Subcutaneous abdominal adipose tissue (tissue), 5 donors: Measurements from ENCODE around the gene SPRR1B.
"Not testable (repeated sequence)": the region's sequence is repeated elsewhere in the genome, so short reads cannot be mapped to it uniquely, and the experiment has no call there.

Experiments used
- H3K27ac ChIP-seq: one replicate; pipeline ENCODE4 v1.7.0; 2013; ENCODE audit warnings: low read depth, mild to moderate bottlenecking, inconsistent platforms, low read length, moderate library complexity
- H3K27me3 ChIP-seq, 5 donors: one replicate each; pipeline ENCODE4 v1.7.0; 2013; ENCODE audit warnings: low read length in 5 of 5, inconsistent platforms in 1 of 5; ENCODE audit not compliant: control insufficient read depth in 5 of 5, insufficient read depth in 4 of 5
- H3K36me3 ChIP-seq, 5 donors: one replicate each; pipeline ENCODE4 v1.7.0; 2013; ENCODE audit warnings: low read length in 5 of 5; ENCODE audit not compliant: control insufficient read depth in 5 of 5, insufficient read depth in 5 of 5
- H3K4me1 ChIP-seq, 5 donors: one replicate each; pipeline ENCODE4 v1.7.0; 2013; ENCODE audit warnings: low read length in 5 of 5, mild to moderate bottlenecking in 3 of 5, moderate library complexity in 1 of 5; ENCODE audit not compliant: control insufficient read depth in 5 of 5, insufficient read depth in 5 of 5
- H3K4me3 ChIP-seq, 5 donors: one replicate each; pipeline ENCODE4 v1.7.0; 2013; ENCODE audit warnings: low read length in 5 of 5, low read depth in 1 of 5
- H3K9ac ChIP-seq, 5 donors: one replicate each; pipeline ENCODE4 v1.7.0; 2013; ENCODE audit warnings: low read length in 5 of 5, mild to moderate bottlenecking in 4 of 5, moderate library complexity in 3 of 5
- H3K9me3 ChIP-seq, 5 donors: one replicate each; pipeline ENCODE4 v1.7.0; 2013; ENCODE audit warnings: low read length in 5 of 5; ENCODE audit not compliant: control insufficient read depth in 5 of 5
- donor health status: healthy.
- donor health status: healthy.
- donor health status: healthy.
- donor health status: healthy.
- donor health status: healthy.

The SPRR1B gene

GRCh38 chr1:152999818-153000217 is 31.2 kb upstream of the SPRR1B start:
- Histone ChIP-seq H3K9ac (no peak overlapping the region), H3K4me1 (no peaks in the 10 kb centered on the region), H3K9me3 (peaks cover 0 to 10% (median 4%) of the 10 kb centered on the region in 5 donors), H3K27me3 (peaks cover 0 to 2% (median 0%) of the 10 kb centered on the region in 5 donors), H3K4me3 (no peak overlapping the region), H3K27ac (no peak overlapping the region), H3K36me3 (no peaks in the 10 kb centered on the region)

- H3K9ac ChIP-seq = no peak overlapping the region
- H3K9me3 ChIP-seq = peaks cover 0 to 8% (median 0%) of the 10 kb centered on the region in 5 donors
- no peak overlapping the region for H3K4me3 ChIP-seq
- H3K27ac ChIP-seq = no peak overlapping the region
- H3K27me3 ChIP-seq = peaks cover 0 to 2% (median 0%) of the 10 kb centered on the region in 5 donors
- H3K36me3 ChIP-seq = no peaks in the 10 kb centered on the region
- no peaks in the 10 kb centered on the region for H3K4me1 ChIP-seq
These were observed 30.7 kb upstream of the SPRR1B start for GRCh38 chr1:153000294-153000693.

GRCh38 chr1:153001382-153001781 is 29.6 kb upstream of the SPRR1B start, which contains the start of gene SPRR3:
Gene SPRR3, plus strand, starts transcription at chr1:153001749. Its CDS starts 1,272 bp downstream, at chr1:153003021.
- no peak within 1 kb of the TSS for H3K9ac ChIP-seq
- no peak within 1 kb of the TSS for H3K4me3 ChIP-seq
- H3K27me3 ChIP-seq = peaks cover 0 to 2% (median 0%) of the 10 kb centered on the region in 5 donors
- H3K27ac ChIP-seq = no peak within 1 kb of the TSS
- H3K9me3 ChIP-seq = peaks cover 0 to 3% (median 0%) of the 10 kb centered on the region in 5 donors
- H3K36me3 ChIP-seq = no peaks in the 10 kb centered on the region
- no peaks in the 10 kb centered on the region for H3K4me1 ChIP-seq

GRCh38 chr1:153011235-153011758 is 19.7 kb upstream of the SPRR1B start:
- not testable (repeated sequence) for H3K36me3 ChIP-seq, H3K4me1 ChIP-seq, H3K4me3 ChIP-seq, H3K27me3 ChIP-seq, H3K9ac ChIP-seq, H3K9me3 ChIP-seq, H3K27ac ChIP-seq

GRCh38 chr1:153021829-153022228 is 9.2 kb upstream of the SPRR1B start:
- H3K4me3 ChIP-seq, H3K9me3 ChIP-seq, H3K9ac ChIP-seq, H3K27me3 ChIP-seq, H3K27ac ChIP-seq, H3K4me1 ChIP-seq, H3K36me3 ChIP-seq: not testable (repeated sequence)

- H3K9ac ChIP-seq, H3K9me3 ChIP-seq, H3K27ac ChIP-seq, H3K27me3 ChIP-seq, H3K36me3 ChIP-seq, H3K4me1 ChIP-seq, H3K4me3 ChIP-seq: not testable (repeated sequence)
These were observed 8.7 kb upstream of the SPRR1B start for GRCh38 chr1:153022340-153022739.

GRCh38 chr1:153023109-153023508 is 7.9 kb upstream of the SPRR1B start:
- Histone ChIP-seq H3K9me3 (peaks cover 0 to under 1% (median 0%) of the 10 kb centered on the region in 5 donors), H3K27me3 (peaks cover 0 to 8% (median 0%) of the 10 kb centered on the region in 5 donors), H3K27ac (no peak overlapping the region), H3K4me1 (no peaks in the 10 kb centered on the region), H3K4me3 (no peak overlapping the region), H3K9ac (no peak overlapping the region), H3K36me3 (no peaks in the 10 kb centered on the region)

- H3K36me3 ChIP-seq = no peaks in the 10 kb centered on the region
- H3K4me3 ChIP-seq = no peak overlapping the region
- peaks cover 0 to 4% (median 0%) of the 10 kb centered on the region in 5 donors for H3K27me3 ChIP-seq
- no peak overlapping the region for H3K9ac ChIP-seq
- H3K9me3 ChIP-seq = no peaks in the 10 kb centered on the region
- H3K27ac ChIP-seq = no peak overlapping the region
- no peaks in the 10 kb centered on the region for H3K4me1 ChIP-seq
These were observed 6.6 kb upstream of the SPRR1B start for GRCh38 chr1:153024413-153024812.

GRCh38 chr1:153025797-153026196 is 5.2 kb upstream of the SPRR1B start:
- Histone ChIP-seq H3K9ac (no peak overlapping the region), H3K4me1 (no peaks in the 10 kb centered on the region)

GRCh38 chr1:153028766-153029165 is 2.2 kb upstream of the SPRR1B start:
- Histone ChIP-seq H3K27me3 (peaks cover 0 to 4% (median 0%) of the 10 kb centered on the region in 5 donors), H3K27ac (no peak overlapping the region), H3K36me3 (no peaks in the 10 kb centered on the region), H3K4me3 (no peak overlapping the region), H3K9ac (no peak overlapping the region), H3K4me1 (no peaks in the 10 kb centered on the region), H3K9me3 (no peaks in the 10 kb centered on the region)

More at GRCh38 chr1:153025797-153026196, 5.2 kb upstream of the SPRR1B start:
- Histone ChIP-seq H3K4me3 (no peak overlapping the region), H3K27me3 (peaks cover 0 to 4% (median 0%) of the 10 kb centered on the region in 5 donors), H3K36me3 (no peaks in the 10 kb centered on the region), H3K27ac (no peak overlapping the region), H3K9me3 (no peaks in the 10 kb centered on the region)
